HG03280 (cell line): ENCODE data around the gene LLGL1.

ENCODE experiments used
- ATAC-seq: cut with Tn5 transposase; IDR thresholded peaks from one replicate; pipeline ENCODE4 v1.9.1; 2021; ENCODE audit warnings: mild to moderate bottlenecking, moderate library complexity; ENCODE audit not compliant: unreplicated experiment

LLGL1 gene

GRCh38 chr17:18251204-18251603 is 25.8 kb downstream of the LLGL1 start:
- no peak for ATAC-seq

DNA sequence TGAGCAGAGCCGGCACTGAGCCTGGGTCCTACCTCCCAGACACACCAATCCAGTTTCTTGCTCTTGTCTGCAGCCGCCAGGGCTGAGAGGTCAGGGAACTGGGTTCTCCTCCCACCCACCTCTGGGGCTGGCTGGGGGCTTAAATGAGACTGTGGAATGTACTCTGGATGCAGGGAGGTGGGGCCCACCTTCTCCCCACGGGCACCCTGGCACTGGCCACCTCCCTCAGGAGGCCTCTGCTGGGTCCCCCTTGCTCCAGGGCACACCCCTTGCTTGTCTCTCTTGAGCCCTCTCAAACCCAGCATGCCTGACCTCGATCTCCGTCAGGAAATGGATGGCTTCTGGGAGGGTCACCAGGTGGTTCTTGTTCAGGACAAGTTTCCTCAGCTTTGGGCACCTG is 26.7 kb downstream of the LLGL1 start:
- no peak for ATAC-seq

- no peak for ATAC-seq
These were observed 27.9 kb downstream of the LLGL1 start for GRCh38 chr17:18253187-18253884.

GRCh38 chr17:18253947-18254821 is 28.7 kb downstream of the LLGL1 start:
- no peak for ATAC-seq

- ATAC-seq = no peak
These were observed 29.6 kb downstream of the LLGL1 start for GRCh38 chr17:18254888-18255649.

DNA sequence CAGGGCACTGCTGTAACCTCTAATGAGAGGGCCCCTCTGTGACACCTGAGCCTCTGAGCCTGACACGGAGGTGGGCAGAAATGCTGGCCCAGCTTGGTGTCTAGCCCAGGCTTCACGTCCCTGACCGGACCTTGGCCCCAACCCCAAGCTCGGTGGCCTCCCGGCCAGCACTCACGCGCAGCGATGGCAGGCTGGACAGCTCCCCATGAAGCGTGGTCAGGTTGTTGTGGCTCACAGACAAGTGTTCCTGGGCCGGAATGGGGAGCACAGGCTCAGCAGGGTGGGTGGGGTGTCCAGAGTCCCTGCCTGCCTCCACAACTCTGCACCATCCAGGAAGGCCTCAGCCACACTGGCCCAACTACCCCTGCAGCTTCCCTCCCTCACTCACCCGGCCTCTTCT is 30.9 kb downstream of the LLGL1 start:
- no peak for ATAC-seq

GRCh38 chr17:18256776-18257175 is 31.3 kb downstream of the LLGL1 start:
- ATAC-seq = no peak

GRCh38 chr17:18257268-18257981 is 32.0 kb downstream of the LLGL1 start:
- ATAC-seq = no peak

GRCh38 chr17:18257982-18258355 is 32.5 kb downstream of the LLGL1 start:
- no peak for ATAC-seq

- ATAC-seq = peak; percentile 26
These were observed 33.1 kb downstream of the LLGL1 start, which contains the start of gene FLII for GRCh38 chr17:18258356-18259038. FLII (minus strand) TSS chr17:18258738; CDS start chr17:18258690, 48 bp downstream.

GRCh38 chr17:18259621-18260331 is 34.3 kb downstream of the LLGL1 start:
- ATAC-seq = no peak

GRCh38 chr17:18260332-18261145 is 35.1 kb downstream of the LLGL1 start, which contains the start of gene MIEF2:
MIEF2 (plus strand) TSS chr17:18260662; CDS start chr17:18262721, 2,059 bp downstream.
- ATAC-seq = peak; percentile 77

DNA sequence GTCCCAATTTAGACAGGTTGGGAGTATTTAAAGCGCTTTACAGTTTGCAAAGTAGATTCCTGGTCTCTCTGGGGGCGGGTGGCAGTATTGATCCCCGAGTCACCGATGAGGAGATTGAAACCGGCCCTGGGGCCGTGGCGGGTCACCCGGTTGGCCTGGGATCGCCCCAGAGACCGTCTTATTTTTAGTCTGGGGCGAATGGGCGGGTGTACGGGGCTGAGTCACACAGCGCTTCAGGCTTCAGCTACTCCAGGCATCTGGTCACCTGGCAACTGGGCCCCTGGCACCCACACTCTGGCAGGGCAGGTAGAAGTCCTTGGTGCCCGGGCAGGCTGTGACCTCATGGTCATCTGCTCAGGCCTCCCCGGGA is 35.7 kb downstream of the LLGL1 start:
- peak; percentile 9 for ATAC-seq

DNA sequence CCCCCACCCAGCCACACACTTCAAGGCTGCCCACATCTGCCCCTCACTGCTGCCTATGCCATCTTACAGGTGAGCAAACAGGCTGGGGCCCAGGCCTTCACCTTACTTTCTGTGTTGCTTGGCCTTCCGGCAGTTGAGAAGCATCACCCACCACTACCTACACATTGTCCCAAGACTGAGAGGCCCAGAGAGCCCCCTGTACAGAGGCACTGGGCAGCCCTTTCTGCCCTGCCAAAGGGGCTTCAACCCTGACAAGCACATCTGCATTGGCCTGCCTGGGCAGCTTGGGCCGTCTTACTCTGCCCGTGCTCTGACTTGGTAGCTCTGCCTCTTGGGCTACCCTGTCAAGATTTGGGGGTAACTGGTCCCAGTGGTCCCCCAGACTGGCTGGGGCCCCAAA is 36.2 kb downstream of the LLGL1 start:
- ATAC-seq = no peak

DNA sequence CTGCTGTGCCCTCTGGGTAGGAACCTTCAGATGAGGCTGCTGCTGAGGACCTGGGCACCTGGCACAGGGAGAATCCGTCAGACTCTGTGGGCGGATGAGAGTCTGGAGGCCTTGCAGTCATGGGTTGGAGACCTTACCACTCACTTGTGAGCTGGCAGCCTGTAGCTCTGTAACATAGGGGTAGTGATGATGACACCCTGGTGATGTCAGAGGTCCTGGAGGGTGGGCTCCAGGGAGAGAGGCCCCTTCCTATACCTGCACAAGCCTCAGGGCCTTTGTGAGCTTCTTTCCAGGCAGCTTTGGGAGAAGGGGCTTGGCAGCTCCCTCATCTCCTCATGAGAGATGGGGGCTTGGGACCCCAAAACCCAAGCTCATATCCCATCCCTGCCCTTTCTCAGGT is 36.7 kb downstream of the LLGL1 start:
- ATAC-seq = no peak

- no peak for ATAC-seq
These were observed 37.2 kb downstream of the LLGL1 start for GRCh38 chr17:18262641-18263040.

DNA sequence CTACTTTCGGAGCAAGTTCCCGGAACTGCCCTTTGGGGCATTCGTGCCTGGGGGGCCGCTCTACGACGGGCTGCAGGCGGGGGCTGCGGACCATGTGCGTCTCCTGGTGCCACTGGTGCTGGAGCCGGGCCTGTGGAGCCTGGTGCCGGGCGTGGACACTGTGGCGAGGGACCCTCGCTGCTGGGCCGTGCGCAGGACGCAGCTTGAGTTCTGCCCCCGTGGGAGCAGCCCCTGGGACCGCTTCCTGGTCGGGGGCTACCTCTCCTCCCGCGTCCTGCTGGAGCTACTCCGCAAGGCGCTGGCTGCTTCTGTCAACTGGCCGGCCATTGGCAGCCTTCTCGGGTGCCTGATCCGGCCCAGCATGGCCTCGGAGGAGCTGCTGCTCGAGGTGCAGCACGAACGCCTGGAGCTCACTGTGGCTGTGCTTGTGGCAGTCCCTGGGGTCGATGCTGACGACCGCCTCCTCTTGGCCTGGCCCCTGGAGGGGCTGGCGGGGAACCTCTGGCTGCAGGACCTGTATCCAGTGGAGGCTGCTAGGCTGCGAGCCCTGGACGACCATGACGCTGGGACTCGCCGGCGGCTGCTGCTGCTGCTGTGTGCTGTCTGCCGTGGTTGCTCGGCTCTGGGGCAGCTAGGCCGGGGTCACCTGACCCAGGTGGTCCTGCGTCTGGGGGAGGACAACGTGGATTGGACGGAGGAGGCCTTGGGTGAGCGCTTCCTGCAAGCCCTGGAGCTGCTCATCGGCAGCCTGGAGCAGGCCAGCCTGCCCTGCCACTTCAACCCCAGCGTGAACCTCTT is 38.6 kb downstream of the LLGL1 start:
- ATAC-seq = no peak

GRCh38 chr17:18267366-18267765 is 41.9 kb downstream of the LLGL1 start:
- ATAC-seq = no peak
